Activated CD8-positive, alpha-beta memory T cell treated with anti-CD3 and anti-CD28 coated beads, Interleukin-2, amount 50 U/mL, for 48 hours (primary cell): ENCODE measurements around the gene SNX13.
A peak's percentile ranks its signal among the peaks of the same experiment; 100 is the strongest.

Source experiments
- DNase-seq: peaks from one replicate; pipeline ENCODE4 v3.0.0-alpha.2; 2020

The SNX13 gene, protein sequence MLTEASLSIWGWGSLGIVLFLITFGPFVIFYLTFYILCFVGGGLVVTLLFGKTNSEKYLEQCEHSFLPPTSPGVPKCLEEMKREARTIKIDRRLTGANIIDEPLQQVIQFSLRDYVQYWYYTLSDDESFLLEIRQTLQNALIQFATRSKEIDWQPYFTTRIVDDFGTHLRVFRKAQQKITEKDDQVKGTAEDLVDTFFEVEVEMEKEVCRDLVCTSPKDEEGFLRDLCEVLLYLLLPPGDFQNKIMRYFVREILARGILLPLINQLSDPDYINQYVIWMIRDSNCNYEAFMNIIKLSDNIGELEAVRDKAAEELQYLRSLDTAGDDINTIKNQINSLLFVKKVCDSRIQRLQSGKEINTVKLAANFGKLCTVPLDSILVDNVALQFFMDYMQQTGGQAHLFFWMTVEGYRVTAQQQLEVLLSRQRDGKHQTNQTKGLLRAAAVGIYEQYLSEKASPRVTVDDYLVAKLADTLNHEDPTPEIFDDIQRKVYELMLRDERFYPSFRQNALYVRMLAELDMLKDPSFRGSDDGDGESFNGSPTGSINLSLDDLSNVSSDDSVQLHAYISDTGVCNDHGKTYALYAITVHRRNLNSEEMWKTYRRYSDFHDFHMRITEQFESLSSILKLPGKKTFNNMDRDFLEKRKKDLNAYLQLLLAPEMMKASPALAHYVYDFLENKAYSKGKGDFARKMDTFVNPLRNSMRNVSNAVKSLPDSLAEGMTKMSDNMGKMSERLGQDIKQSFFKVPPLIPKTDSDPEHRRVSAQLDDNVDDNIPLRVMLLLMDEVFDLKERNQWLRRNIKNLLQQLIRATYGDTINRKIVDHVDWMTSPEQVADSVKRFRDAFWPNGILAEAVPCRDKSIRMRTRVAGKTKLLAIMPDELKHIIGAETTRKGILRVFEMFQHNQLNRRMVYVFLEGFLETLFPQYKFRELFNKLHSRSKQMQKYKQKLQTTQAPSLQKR

DNA sequence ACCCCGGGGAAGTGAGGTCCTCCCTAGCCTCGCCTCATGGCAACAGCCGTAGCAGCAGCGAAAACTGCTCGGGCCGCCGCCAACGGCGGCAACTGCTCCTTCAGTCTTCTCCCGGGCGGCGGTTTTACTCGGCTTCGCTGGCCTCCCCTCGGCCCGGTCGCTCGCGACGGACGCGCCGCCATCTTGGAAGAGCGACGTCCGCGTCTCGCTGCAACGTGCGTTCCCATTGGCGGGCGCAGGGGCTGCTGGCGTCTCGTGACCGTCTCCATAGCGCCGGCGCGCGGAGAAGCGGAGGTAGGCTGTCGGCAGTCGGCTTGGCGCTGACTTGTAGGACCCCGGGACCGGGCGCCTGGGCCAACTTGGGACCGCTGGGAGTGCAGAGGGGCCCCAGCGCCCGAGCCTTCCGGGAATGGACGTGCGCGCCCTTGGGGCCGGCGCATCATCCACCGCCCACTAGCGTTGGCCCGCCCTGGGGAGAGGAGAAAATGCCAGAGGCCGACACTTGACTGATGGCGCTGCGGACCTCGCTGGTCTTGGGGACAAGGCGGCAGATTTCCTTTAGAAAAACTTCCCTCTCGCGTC is at the start of gene SNX13:
Gene SNX13 (minus strand): TSS at position 193 of the 582 bp plus-strand sequence. CDS start 199 bp downstream, outside the sequence.
- peak; percentile 93 for DNase-seq

DNA sequence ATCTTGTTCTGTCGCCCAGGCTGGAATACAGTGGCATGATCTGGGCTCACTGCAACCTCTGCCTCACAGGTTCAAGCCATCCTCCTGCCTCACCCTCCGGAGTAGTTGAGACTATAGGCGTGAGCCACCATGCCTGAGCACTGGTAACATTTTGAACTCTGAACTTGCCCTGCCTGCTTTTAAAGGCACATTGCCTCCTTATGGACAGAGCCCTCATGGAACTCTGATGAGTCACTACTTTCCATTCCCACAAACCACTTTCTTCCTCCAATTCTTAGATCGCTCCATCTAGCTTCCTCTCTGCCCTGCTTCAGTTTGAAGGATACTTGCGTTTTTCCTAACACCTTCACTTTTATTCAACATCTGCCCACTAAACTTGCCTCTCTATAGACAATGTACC is 49.3 kb upstream of the SNX13 start:
- no peak for DNase-seq

DNA sequence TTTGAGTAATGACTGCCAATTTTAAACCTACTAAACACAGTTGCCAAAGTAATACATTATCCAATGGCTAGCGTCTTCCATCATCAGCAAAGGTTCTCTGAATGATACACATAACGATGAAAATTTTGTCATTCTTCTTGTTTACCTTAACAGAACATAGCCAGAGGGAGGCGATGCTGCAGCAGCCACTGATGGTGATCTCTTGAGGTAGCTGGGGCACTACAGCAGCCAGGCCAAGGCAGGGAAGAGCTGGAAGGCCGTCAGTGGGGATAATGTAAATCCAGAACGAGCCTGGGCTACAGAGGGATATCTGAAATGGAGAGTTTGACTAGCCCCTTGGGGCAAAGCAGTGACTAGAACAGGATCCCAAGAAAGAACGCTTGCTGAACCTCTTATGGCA is 48.6 kb upstream of the SNX13 start:
- DNase-seq: no peak

DNA sequence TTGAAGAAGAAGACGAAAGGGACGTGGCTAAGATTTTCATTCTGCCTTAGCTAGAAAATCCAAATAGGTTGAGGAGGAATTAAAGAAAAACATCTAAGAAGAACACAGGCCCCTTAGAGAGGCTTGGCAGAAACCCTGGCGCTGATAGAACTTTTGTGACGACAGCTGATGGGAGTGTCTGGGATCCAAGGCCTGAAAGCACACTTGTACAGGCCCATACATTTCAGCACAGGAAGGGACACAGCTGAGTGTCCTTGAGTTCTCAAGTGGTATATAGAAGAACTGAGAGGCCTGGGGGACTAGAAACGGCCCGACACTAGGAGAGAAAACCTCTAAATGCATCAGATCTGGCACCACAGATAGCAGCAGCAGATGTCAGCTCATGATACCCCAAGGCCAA is 47.8 kb upstream of the SNX13 start:
- DNase-seq: no peak

DNA sequence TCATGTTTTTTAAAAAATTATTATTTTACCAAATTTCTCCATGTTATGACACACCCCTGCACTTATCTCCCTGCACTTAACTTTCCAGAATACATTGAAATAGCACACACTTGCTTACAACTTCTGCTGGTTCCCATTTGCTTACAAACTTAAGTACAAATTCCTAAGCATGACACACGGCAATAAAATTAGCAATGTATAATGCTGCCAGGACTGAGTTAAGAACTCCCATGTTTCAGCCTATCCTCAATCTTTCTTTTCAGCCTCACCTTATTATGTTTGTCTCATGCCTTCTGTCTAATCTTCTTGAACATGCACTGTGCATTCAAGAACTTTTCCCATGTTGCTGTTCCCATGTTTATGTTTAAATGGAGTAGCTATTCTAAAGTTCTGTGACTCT is 46.6 kb upstream of the SNX13 start:
- DNase-seq: no peak

DNA sequence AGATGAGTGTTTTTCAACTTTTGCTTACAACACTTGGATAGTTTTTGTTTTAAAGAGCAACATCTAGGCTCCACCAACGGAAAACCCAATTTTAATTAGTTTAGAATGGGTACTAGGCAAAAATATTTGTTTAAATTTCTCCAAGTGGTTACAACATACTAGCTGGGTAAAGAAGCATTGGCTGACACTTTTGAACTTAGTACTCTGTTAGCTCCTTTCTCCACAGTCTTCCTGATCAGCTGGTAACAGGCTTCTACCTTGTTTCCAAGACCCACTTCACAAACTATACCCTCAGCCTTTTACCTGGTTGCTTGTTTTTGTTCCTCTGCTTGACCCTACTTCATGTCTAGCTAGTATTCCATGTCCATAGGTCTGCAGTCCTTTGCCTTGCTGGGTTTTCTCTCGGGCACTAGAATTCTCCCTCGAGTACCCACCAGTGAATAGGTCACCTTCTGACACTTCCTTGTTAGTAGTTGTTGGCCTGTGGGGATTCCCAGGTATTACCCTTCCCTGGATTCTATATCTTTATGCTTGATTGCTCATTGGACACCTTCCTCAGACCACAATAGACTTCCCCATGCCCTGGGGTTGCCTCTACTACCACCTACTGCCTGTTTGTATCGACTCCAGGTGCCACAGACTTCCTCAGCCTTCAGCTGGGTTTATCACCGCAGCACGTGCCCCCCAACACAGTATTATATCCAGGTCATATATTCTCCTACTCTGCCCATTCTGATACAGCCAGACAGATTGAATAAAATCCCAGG is 45.4 kb upstream of the SNX13 start:
- no peak for DNase-seq

DNA sequence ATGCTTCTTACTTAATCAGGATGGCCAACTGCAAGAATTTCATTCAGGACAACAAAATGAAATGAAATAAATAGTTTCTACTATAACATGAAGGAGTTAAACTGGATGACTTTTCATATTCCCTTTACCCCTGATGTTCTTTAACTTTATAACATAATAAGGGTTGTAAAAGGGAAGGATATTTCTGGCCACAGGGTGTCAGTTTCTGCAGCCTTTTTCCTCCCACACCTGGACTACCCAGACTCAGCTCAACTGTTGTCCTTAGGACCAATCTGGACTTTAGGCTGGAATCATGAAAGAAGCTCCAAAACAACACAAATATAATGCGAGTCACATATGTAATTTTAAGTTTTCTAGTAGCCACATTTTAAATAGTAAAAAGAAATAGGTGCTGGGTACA is 44.0 kb upstream of the SNX13 start:
- no peak for DNase-seq

DNA sequence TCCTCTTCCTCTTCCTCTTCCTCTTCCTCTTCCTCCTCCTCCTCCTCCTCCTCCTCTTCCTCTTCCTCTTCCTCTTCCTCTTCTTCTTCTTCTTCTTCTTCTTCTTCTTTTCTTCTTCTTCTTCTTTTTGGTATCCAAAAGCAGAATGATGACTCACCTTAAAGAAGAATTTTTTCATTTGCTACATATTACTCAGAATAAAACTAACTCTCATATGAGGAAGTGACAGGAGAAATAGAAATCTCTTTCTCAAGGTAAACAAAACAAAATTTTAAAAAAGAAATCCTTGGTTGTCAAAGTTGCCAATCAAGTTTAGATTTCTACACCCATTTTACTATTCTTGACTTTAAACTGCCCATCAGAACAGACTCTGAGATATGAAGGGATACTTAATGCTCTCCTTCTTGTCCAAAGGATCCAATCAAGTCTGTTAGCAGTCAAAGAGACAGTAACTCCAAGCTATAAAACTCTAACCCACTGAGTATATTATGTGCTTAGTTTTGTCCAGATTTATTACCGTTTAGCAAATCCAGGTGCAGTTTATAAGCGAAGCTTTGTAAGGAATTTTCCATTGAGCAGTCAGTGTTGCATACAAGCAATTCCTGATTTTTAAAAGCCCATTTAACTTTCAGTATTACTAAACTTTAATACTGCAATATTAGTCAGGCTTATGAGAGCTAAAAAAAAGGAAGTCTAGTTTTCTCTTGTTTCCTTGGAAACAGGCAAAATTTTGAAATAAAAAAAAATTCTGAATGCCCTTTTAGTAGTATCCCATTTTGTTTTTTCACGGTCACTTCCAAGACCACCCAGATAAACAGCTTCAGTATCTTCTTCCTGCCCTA is 43.1 kb upstream of the SNX13 start:
- DNase-seq: no peak

DNA sequence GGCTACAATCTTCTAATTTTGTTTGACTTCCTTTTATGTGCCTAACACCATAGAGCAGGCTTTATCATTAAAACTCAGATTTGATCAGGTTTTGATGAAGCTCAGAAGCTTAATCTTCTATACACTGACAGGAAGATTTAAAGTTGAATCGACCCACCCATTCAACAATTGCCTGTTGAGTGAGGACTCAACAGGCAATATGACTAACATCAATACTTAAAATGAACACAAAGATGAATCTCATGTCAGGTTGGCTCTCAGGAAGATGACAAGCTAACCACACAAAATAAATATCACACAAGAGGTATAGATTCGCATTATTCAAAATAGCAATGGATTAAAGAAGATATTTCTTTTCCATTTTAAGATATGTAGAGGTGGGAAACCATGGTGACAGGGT is 36.7 kb upstream of the SNX13 start:
- DNase-seq: no peak

DNA sequence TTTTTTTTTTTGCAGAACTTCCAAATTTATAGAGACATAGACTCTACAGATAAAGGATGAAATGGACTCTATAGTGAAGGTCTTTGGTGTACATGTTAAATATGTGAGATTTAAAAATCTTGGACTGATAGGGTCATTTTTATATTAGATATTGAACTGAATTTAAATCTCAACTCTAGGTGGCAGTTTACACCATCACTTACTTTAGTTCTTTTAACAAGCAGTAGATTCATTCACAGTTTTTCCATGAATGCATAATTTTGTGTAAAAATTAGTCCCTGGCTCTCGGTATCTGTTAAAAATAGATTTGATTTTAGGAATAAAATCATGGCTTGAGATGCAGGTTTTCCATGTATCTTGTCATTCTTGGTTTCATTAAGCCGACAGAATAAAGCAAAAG is 31.1 kb upstream of the SNX13 start:
- DNase-seq: no peak

DNA sequence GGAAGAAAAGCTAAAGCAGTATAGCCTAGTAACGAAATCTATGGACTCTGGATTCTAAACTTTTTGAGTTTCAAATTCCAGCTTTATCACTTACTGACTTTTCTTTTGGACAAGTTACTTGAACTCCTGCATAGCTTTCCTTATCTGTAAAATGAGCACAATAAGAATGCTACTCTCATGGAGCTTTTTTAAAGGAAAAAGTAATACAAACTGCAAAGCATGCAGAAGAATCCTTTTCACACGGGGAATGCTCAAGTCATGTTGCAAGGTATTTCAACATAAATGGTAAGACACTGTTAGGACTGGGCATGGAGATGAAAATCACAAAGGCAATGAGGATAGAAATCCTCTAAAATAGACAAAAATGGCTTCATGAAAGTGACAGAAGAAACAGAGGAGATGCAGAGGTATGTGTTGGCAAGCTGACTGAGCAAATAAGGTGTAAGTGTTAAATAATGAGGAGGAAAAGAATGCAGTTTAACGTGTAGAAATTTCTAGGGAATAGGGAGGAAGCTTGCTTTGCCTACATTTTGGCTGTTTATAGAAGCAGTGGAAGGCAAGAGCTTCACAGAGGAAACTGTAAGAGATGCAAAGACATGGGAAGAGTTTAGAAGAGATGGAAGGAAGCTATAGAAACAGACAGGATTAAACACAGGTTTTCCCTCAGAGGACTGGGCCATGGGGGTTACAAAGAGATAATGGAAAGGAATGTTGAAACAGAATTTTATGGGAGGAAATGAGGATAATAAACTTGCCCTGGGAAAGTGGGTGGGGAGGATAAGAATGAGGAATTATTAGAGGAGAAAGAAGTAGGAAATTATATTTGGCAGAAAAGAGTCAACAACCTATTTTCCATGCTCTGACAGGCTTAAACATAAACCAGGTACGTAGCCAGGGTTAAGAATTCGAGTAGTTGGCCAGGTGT is 28.8 kb upstream of the SNX13 start:
- DNase-seq: no peak

DNA sequence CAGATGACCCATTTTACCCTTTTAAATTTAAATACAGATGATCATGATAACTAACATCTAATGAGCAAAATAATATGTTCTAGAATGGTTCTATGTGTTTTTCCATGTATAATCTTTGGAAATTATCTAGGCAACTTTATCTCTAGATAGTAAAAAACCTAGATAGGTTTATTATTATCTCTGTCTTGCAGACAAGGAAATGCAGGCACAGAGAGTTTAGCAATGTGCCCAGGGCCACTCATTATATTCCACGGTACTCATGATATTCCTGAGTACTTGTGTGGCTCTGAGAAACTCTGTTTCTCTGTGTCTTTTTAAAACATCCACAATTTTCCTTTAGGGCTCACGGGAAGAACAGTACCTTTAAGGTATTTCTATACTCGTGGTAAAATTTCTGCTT is 26.4 kb upstream of the SNX13 start:
- no peak for DNase-seq

DNA sequence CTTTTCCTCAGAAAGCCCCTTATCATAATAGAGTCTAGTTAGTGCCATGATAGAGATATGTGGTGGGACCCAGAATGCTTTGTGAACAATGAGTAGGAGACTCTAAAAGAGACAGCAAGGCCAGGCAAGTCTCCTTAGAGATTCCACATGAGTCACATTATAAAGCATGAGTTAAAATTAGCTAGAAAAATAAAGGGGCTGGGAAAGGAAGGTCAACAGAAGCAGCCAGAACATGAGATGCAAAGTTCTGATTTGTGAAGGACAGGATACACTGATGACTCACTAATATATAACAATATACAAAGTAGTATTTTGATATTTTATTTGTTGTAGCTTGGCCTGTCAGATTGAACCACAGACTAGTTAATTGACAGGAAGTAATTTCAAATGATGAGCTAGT is 25.3 kb upstream of the SNX13 start:
- no peak for DNase-seq

DNA sequence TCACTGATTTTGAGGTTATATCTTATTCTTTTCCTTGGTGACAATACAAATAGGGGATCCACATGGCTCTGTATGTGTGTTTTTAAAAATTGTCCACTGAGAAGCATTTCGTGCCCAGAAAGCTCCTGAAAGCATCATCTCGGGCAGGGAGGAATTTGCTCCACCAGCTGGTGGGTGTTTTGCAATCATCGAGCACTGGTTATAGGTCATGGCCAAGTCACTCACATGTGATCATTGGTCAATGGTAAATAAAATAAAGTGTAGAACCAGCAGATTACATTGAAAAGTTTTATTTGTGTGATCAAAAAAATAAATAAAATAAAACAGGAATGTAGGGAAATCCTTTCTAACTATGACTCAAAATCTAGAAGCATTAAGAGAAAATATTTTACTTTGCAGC is 23.0 kb upstream of the SNX13 start:
- no peak for DNase-seq

DNA sequence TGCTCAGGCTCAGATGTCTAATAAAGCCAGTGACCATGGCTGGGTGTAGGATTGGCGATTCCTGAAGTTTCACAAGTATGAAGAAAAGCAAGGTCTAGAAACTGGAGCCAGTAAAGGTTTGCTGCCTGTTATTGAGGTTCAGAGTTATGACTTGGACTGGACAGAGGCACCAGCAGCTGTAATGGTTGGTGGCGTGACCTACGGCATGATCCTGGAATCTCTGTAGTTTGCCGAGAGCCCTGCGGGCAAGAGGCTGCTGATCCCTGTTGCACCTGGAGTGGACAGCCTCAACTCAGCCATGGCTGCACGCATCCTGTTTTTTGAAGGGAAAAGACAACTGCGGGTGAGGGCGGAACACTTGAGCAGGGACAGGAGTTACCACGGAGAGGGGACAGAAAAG is 22.4 kb upstream of the SNX13 start:
- DNase-seq: no peak

DNA sequence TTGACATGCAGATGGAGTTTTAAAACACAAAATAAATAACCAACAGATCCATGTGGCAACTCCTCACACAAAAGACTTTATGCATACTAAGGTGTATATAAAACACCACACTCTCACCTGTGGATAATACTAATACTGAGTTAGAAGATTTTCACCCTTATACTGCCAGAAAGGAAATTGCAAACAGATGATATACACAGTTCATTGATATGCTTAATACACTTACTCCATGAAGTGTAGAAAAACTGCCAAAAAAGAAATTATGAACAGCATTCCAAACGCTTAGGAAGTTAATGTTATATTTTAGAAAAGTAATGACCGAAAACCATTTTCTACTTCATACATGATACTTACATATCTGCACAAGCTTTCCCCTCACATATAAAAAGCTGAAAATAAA is 17.6 kb upstream of the SNX13 start:
- DNase-seq: no peak

DNA sequence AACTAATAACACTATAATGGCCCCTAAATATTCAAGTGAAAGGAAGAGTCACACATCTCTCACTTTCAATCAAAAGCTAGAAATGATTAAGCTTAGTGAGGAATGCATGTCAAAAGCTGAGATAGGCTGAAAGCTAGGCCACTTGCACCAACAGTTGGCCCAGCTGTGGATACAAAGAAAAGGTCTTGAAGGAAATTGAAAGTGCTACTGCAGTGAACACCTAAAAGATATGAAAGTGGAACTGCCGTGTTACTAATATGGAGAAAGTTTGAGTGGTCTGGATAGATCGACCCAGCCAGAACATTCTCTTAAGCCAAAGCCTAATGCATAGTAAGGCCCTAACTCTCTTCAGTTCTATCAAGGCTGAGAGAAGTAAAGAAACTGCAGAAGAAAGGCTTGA is 12.1 kb upstream of the SNX13 start:
- DNase-seq: no peak

DNA sequence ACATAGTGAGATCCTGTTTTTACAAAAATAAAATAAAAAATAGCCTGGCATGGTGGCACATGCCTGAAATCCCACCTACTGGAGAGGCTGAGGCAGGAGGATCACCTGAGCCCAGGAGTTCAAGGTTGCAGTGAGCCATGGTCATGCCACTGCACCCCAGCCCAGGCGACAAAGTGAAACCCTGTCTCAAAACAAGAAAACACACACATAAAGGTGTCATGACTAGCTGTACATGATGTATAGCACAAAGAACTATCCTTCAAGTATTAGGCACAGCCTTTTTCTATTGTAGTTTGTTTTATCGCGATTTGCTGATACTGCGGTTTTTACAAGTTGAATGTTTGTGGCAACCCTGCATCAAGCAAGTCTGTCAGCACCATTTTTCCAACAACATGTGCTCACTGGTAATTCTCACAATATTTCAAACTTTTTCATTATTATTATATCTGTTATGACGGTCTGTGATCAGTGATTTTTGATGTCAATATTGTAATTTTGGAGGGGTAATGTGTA is 11.5 kb upstream of the SNX13 start:
- no peak for DNase-seq

DNA sequence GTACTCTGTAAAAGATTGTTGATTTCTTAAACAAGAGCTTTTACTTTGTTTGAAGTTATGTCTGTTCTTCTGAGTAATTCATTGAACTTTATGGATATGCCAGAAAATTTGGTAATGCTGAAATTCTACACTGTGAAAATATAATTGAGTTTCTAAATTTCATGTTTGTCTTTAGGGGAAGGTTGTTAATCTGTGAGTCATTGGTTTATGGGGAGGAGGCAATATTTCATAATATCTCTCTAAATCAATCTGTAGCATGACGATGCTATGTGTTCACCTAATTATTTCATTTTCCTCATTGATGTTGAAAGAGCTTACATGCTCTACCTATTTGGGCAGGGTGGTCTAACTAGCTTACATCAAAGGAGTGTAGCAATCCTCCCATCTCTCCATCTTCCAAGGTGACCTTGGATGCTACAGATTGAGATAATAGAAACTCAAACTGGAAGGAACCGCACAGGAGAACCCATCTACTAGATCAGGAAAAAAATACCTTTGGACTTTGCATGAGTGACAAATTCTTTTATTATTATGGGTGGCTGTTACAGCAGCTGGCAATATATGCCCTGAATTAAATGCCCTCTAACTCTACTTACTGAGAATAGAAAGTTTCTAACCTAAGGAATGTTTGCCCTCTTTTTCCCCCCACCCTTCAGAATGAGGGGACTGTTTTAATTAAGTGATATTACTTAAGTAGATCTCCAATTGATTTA is 8.4 kb upstream of the SNX13 start:
- DNase-seq: no peak

DNA sequence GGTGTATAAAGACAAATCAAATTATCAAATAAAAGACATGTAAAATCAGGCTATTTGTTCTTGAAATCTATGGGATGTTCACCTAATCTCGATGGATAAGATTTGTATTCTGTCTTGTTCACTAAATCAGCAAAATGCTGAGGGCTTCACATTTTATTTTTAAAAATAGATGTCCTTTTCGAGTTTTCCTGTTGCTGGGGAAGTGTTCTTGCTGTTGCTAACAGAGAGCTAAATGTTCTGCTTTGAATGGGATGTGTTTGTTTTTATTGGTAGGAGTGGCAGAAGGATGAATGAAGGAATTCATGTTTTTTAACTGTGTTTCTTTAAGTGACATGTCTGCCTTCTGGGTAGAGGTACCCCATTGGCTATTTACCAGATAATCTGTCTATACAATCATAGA is 7.3 kb upstream of the SNX13 start:
- no peak for DNase-seq
